ENCODE results near the gene ALPG. TPM values are rescaled to one million over a fixed set of nuclear protein-coding genes. Genes with fewer than 3 reads are reported as not detected.

The ALPG gene
- total RNA-seq, 4 donors from 2014 or later: not detected

DNA sequence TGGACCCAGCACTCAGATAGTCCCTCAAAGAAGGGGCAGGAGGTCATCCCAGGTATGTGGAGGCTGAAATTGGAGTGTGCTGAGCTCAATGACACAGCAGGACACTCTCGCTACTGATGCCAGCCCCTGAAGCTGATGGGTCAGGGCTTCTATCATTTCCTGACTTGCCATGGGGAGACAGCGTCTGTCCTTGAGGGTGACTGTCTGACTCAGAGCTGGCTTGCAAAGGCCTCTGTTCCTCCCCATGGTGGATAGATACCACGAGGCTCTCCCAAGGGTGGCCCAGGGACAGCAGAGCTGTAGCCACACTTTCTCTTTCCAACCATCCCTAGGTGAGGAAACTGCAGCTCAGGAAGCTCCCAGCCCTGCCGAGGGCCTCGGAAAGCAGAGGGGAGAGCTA is 10.8 kb downstream of the ALPG start:
- DNase-seq (ENCODE audit: low spot score) (no peak), ATAC-seq (ENCODE audit: low FRiP score) (no peak)
- TF ChIP-seq, protein P1, sequence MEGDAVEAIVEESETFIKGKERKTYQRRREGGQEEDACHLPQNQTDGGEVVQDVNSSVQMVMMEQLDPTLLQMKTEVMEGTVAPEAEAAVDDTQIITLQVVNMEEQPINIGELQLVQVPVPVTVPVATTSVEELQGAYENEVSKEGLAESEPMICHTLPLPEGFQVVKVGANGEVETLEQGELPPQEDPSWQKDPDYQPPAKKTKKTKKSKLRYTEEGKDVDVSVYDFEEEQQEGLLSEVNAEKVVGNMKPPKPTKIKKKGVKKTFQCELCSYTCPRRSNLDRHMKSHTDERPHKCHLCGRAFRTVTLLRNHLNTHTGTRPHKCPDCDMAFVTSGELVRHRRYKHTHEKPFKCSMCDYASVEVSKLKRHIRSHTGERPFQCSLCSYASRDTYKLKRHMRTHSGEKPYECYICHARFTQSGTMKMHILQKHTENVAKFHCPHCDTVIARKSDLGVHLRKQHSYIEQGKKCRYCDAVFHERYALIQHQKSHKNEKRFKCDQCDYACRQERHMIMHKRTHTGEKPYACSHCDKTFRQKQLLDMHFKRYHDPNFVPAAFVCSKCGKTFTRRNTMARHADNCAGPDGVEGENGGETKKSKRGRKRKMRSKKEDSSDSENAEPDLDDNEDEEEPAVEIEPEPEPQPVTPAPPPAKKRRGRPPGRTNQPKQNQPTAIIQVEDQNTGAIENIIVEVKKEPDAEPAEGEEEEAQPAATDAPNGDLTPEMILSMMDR (IDR thresholded peaks at IDR 0.05): no peak

DNA sequence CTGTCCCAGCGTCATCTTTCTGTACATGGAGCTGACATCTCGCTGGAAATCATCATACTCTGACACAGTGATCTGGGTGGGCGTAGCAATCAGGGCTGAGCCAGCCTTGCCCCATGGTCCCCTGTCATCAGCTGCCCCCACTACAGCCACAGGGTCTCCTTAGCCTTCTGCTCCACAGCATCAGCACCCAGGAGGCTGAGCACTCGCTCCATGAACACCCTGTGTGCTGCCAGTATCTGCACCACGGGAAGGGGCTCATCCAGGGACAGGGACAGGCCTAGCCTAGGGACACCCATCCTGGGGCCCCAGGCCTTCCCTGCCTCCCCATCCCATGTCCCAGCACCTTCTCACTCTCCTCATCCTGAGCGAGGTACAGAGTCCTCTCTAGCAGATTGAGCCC is 11.4 kb downstream of the ALPG start:
- ATAC-seq (ENCODE audit: low FRiP score): no peak
- TF ChIP-seq, protein P1 (IDR thresholded peaks at IDR 0.05): no peak
- no peak for DNase-seq (ENCODE audit: low spot score)

- ATAC-seq (ENCODE audit: low FRiP score): peak; percentile 12
- DNase-seq (ENCODE audit: low spot score): no peak
- TF ChIP-seq, protein P1 (IDR thresholded peaks at IDR 0.05): no peak
These were observed 12.0 kb downstream of the ALPG start for GRCh38 chr2:232418466-232419244.

GRCh38 chr2:232419245-232420072 is 12.8 kb downstream of the ALPG start:
- ATAC-seq (ENCODE audit: low FRiP score): no peak
- DNase-seq (ENCODE audit: low spot score): no peak
- TF ChIP-seq, protein P1 (IDR thresholded peaks at IDR 0.05): no peak

DNA sequence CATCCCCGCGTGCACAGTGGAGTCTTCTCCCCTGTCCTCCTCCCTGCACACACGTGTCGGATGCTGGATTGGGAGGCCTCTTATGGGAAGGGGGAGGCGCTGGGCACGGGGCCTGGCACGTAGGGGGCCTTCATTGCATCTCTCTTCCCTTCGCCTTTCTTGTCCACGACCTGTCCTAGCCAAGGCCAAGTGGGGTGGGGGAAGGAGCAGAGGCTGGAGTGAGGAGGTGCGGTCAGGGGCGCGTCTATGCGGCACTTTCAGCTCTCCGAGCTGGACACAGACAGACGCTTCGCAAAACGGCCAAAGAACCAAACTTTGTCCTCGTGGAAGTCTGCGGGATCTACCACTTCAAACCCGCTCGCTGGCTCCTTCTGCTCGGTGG is 13.4 kb downstream of the ALPG start:
- ATAC-seq (ENCODE audit: low FRiP score) (no peak), DNase-seq (ENCODE audit: low spot score) (no peak)
- TF ChIP-seq, protein P1 (IDR thresholded peaks at IDR 0.05): no peak

- DNase-seq (ENCODE audit: low spot score) (no peak), ATAC-seq (ENCODE audit: low FRiP score) (no peak)
- TF ChIP-seq, protein P1 (IDR thresholded peaks at IDR 0.05): no peak
These were observed 14.0 kb downstream of the ALPG start for GRCh38 chr2:232420463-232421188.

Measured in omental fat pad (tissue), 4 donors.